Tibial artery (tissue), 4 donors: Measurements from ENCODE around the gene TESK2.
"Not testable (repeated sequence)": the region's sequence is repeated elsewhere in the genome, so short reads cannot be mapped to it uniquely, and the experiment has no call there.

Experiments
- DNase-seq, 2 donors: peaks; one replicate each; pipeline ENCODE4 v3.0.0-alpha.2; 2019
- H3K27ac ChIP-seq, 2 donors: fragments of 200-600 bp; sonication (generic) in 1 of 2; 1 replicate in 1 of 2; 2 replicates in 1 of 2; pipeline ENCODE4 v1.5.1; 2018 to 2019; ENCODE audit warnings: mild to moderate bottlenecking in 1 of 2
- H3K27me3 ChIP-seq, 2 donors: fragments of 200-600 bp; sonication (generic) in 1 of 2; one replicate each; pipeline versions ENCODE4 v1.5.1 to v1.6.0; 2016 to 2019
- H3K36me3 ChIP-seq, 3 donors: fragments of 200-600 bp; sonication (generic) in 2 of 3; one replicate each; pipeline ENCODE4 v1.5.1; 2016 to 2019; ENCODE audit warnings: mild to moderate bottlenecking in 2 of 3
- H3K4me1 ChIP-seq, 4 donors: fragments of 200-600 bp; sonication (generic) in 2 of 4; 1 replicate in 3 of 4; 2 replicates in 1 of 4; pipeline ENCODE4 v1.5.1; 2016 to 2019
- H3K4me3 ChIP-seq, 2 donors: fragments of 200-600 bp; sonication (generic) in 1 of 2; 1 replicate in 1 of 2; 2 replicates in 1 of 2; pipeline ENCODE4 v1.5.1; 2018 to 2019; ENCODE audit warnings: mild to moderate bottlenecking in 2 of 2
- H3K9me3 ChIP-seq, 3 donors: fragments of 200-600 bp; sonication (generic) in 1 of 3; one replicate each; pipeline ENCODE4 v1.5.1; 2016 to 2019
- CTCF ChIP-seq, 2 experiments: fragments of 200-600 bp in 1 of 2; fragments of 450-650 bp in 1 of 2; IDR thresholded peaks; one replicate each; pipeline ENCODE4 v1.5.1; 2017 to 2019; ENCODE audit warnings: antibody characterized with exemption in 2 of 2, mild to moderate bottlenecking in 1 of 2, moderate library complexity in 1 of 2
- intact Hi-C: fragments of 100-400 bp; cut with DNase I; formaldehyde crosslinking; loops from one replicate; pipeline ENCODE4 v1.15.0; 2023; ENCODE audit warnings: low total_unique reads

Gene TESK2

GRCh38 chr1:45518910-45519309 lies 27.9 kb upstream of the TESK2 start:
- no peaks in the 10 kb centered on the region for H3K9me3 ChIP-seq
- TF ChIP-seq CTCF (IDR thresholded peaks at IDR 0.05) = no peak
- intact Hi-C loops = no loop called here
- H3K27me3 ChIP-seq = no peaks in the 10 kb centered on the region
- H3K4me1 ChIP-seq = peaks cover 0 to 32% (median 15%) of the 10 kb centered on the region in 4 donors
- DNase-seq = no peak
- peak overlapping the region in 1 of 2 donors; percentile 2 for H3K27ac ChIP-seq
- peaks cover 38 to 47% (median 41%) of the 10 kb centered on the region in 3 donors for H3K36me3 ChIP-seq
- no peak overlapping the region for H3K4me3 ChIP-seq

DNA sequence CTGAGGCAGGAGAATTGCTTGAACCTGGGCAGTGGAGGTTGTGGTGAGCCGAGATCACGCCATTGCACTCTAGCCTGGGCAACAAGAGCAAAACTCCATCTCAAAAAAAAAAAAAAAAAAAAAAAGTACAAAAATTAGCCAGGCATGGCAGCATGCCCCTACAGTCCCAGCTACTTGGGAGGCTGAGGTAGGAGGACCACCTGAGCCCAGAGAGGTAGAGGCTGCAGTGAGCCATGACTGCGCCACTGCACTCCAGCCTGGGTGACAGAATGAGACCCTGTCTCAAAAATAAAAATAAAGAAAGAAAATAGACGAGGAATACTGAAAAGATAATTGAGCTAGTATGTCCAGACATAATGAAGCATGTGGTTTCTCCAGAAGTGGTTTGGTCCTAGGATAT lies 27.4 kb upstream of the TESK2 start:
- DNase-seq, H3K27ac ChIP-seq, H3K4me3 ChIP-seq, intact Hi-C loops, H3K9me3 ChIP-seq, H3K27me3 ChIP-seq: not testable (repeated sequence)
- Histone ChIP-seq H3K36me3 (peaks cover 43 to 52% (median 46%) of the 10 kb centered on the region in 3 donors), H3K4me1 (peaks cover 0 to 32% (median 15%) of the 10 kb centered on the region in 4 donors)

GRCh38 chr1:45516465-45516864 lies 25.5 kb upstream of the TESK2 start:
- Histone ChIP-seq H3K4me1 (peaks cover 0 to 32% (median 13%) of the 10 kb centered on the region in 4 donors), H3K36me3 (peaks cover 62 to 71% (median 64%) of the 10 kb centered on the region in 3 donors), H3K4me3 (no peak overlapping the region), H3K27me3 (no peaks in the 10 kb centered on the region), H3K27ac (no peak overlapping the region), H3K9me3 (no peaks in the 10 kb centered on the region)
- no peak for TF ChIP-seq CTCF (IDR thresholded peaks at IDR 0.05)
- DNase-seq = no peak
- intact Hi-C loops = no loop called here

DNA sequence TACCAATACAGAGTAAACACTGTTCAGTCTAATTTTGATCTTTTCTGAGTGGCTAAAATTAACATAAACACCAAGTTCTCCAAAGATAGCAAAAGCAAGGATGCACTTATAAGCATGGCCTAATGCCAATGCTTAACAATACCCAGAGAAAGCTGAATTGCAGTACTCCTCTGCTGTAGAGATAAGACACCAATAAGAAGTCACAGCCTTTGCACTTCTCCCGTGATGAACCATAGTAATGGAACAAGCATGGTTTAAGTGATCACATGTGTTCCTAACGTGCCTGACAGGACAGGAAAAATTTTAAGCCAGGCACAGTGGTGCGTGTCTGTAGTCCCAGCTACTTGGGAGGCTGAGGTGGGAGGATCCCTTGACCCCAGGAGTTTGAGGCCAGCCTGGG lies 25.1 kb upstream of the TESK2 start:
- peaks cover 66 to 76% (median 68%) of the 10 kb centered on the region in 3 donors for H3K36me3 ChIP-seq
- no peak for TF ChIP-seq CTCF (IDR thresholded peaks at IDR 0.05)
- DNase-seq = no peak
- no peak overlapping the region for H3K27ac ChIP-seq
- H3K27me3 ChIP-seq = no peaks in the 10 kb centered on the region
- peaks cover 0 to 32% (median 13%) of the 10 kb centered on the region in 4 donors for H3K4me1 ChIP-seq
- H3K4me3 ChIP-seq = no peak overlapping the region
- intact Hi-C loops = no loop called here
- no peaks in the 10 kb centered on the region for H3K9me3 ChIP-seq

- not testable (repeated sequence) for H3K27me3 ChIP-seq, DNase-seq, H3K9me3 ChIP-seq, H3K27ac ChIP-seq, H3K4me3 ChIP-seq
- H3K36me3 ChIP-seq = peaks cover 80 to 97% (median 90%) of the 10 kb centered on the region in 3 donors
- intact Hi-C loops = loop anchor here (2.0 kb wide), 1 partner anchor 55 kb away; no protein-coding TSS in a partner anchor
- H3K4me1 ChIP-seq = peaks cover 0 to 15% (median 7%) of the 10 kb centered on the region in 4 donors
Measured at GRCh38 chr1:45513532-45514260, 22.7 kb upstream of the TESK2 start.

DNA sequence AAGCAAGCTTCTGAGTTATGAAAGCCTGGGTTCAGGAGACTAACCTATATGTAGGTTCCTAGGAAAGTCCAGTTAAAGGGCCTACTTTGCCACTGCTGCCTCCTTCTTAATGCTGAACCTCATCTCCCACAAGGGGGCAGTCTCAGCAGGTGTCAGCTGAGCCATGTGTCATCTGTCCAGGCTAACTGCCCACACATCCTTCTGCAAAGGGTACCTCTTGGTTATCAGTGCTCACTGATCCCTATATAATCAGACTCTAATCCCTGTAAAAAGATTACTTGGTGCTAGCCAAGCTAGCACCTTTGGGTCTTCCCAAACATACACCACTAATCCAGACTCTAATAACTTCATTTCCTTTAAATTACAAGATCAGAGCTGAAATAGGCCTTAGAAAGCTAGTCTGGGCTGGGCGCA lies 21.7 kb upstream of the TESK2 start:
- Histone ChIP-seq H3K27ac (no peak overlapping the region), H3K36me3 (peaks cover 74 to 96% (median 91%) of the 10 kb centered on the region in 3 donors)

More for the DNA sequence above, 21.7 kb upstream of the TESK2 start:
- Histone ChIP-seq H3K9me3 (no peaks in the 10 kb centered on the region), H3K4me1 (peaks cover 0 to 14% (median 3%) of the 10 kb centered on the region in 4 donors), H3K27me3 (no peaks in the 10 kb centered on the region), H3K4me3 (no peak overlapping the region)
- peak; percentile 55 to 71 for DNase-seq
- intact Hi-C loops = no loop called here
- TF ChIP-seq CTCF (IDR thresholded peaks at IDR 0.05) = peak; percentile 45 to 68
